ENCODE results near the gene SNX25.

- no peak for TF ChIP-seq CTCF (IDR thresholded peaks at IDR 0.05)
- TF ChIP-seq POLR2A (IDR thresholded peaks at IDR 0.05) = no peak
These were observed 202.5 kb downstream of the SNX25 start for GRCh38 chr4:185411849-185412248.

Measured in Peyer's patch (tissue), 4 donors.